Measurements from ENCODE around the gene RDX. TPM values are rescaled to one million over a fixed set of nuclear protein-coding genes. Genes with fewer than 3 reads are reported as not detected.
A peak's percentile ranks its signal among the peaks of the same experiment; 100 is the strongest.

The RDX gene
- total RNA-seq, 1 experiment from 2014 or later = 131 TPM

GRCh38 chr11:110338684-110339083 lies 42.3 kb upstream of the RDX start:
- ChIA-PET POLR2A (no interaction called here), RAD21 (ENCODE audit: low non-redundant PET in 1 of 2, low total read pairs in 2 of 2, uncharacterized antibody in 2 of 2, unreplicated experiment in 2 of 2) (no interaction called here), CTCF (no interaction called here)
- no peaks in the 10 kb centered on the region for H4K20me1 ChIP-seq (ENCODE audit: insufficient read depth)
- no peaks in the 10 kb centered on the region for H3K9me2 ChIP-seq (ENCODE audit: insufficient read depth)
- DNase-seq (ENCODE audit: low read depth, low spot score) (no peak), ATAC-seq (no peak)
- H3K9ac ChIP-seq (ENCODE audit: low read length) = no peak overlapping the region
- H3K79me2 ChIP-seq (ENCODE audit: insufficient read depth, low read length) = no peaks in the 10 kb centered on the region
- H3K4me2 ChIP-seq (ENCODE audit: low read length) = no peak overlapping the region
- H2AFZ ChIP-seq (ENCODE audit: low read depth, low read length, poor library complexity, severe bottlenecking) = no peak overlapping the region
- peaks cover 16 to 30% of the 10 kb centered on the region in 2 experiments for H3K4me1 ChIP-seq (ENCODE audit: control insufficient read depth in 1 of 2, insufficient read depth in 2 of 2, low read length in 2 of 2)
- H3K27me3 ChIP-seq (ENCODE audit: insufficient read depth, low read length) = no peaks in the 10 kb centered on the region
- intact Hi-C loops (cut with micrococcal nuclease) = no loop called here
- H3K36me3 ChIP-seq (ENCODE audit: control insufficient read depth in 1 of 2, insufficient read depth in 2 of 2, low read length in 2 of 2) = 0 out of 4 replicates have a peak, but pooled peaks cover 0 to 2% of the 10 kb centered on the region in 2 experiments
- H3K9me3 ChIP-seq (ENCODE audit: control insufficient read depth in 1 of 2, insufficient read depth in 1 of 2, low read depth in 1 of 2, low read length in 2 of 2) = no peaks in the 10 kb centered on the region
- no TSS peak for BruUV-seq (replicated peaks)
- no peak for TF ChIP-seq ZFX (IDR thresholded peaks at IDR 0.05)
- TF ChIP-seq TCF7L2 (IDR thresholded peaks at IDR 0.05; ENCODE audit: borderline replicate concordance, extremely low read depth, insufficient read depth, insufficient read length) = no peak
- TF ChIP-seq CBX3 (IDR thresholded peaks at IDR 0.05; ENCODE audit: low read depth) = no peak
- no peak for TF ChIP-seq JUND (IDR thresholded peaks at IDR 0.05)
- no peak for TF ChIP-seq ZNF274 (IDR thresholded peaks at IDR 0.05; ENCODE audit: low read depth, low read length)
- H3K27ac ChIP-seq (ENCODE audit: low read depth, low read length) = no peak overlapping the region
- no peak overlapping the region for H3K4me3 ChIP-seq (replicated peaks in 1 of 2; ENCODE audit: low read depth in 1 of 2, low read length in 2 of 2)

GRCh38 chr11:110337570-110338193 lies 41.3 kb upstream of the RDX start:
- no TSS peak for BruUV-seq (replicated peaks)
- DNase-seq (ENCODE audit: low read depth, low spot score) (peak; percentile 76), ATAC-seq (peak; percentile 91)
- ChIA-PET RAD21 (ENCODE audit: low non-redundant PET in 1 of 2, low total read pairs in 2 of 2, uncharacterized antibody in 2 of 2, unreplicated experiment in 2 of 2) (interaction anchor here in 1 of 2 experiments (0.6 kb wide), 1 partner anchor 9 kb away, joined by 5 read pairs; no protein-coding TSS in a partner anchor), CTCF (interaction anchor here (0.7 kb wide), 1 partner anchor 108 kb away, joined by 4 read pairs; no protein-coding TSS in a partner anchor), POLR2A (interaction anchor here (0.6 kb wide), 1 partner anchor 10 kb away, joined by 3 read pairs; no protein-coding TSS in a partner anchor)
- H3K36me3 ChIP-seq (ENCODE audit: control insufficient read depth in 1 of 2, insufficient read depth in 2 of 2, low read length in 2 of 2) = 0 out of 4 replicates have a peak, but pooled peaks cover 0 to 2% of the 10 kb centered on the region in 2 experiments
- no peaks in the 10 kb centered on the region for H3K27me3 ChIP-seq (ENCODE audit: insufficient read depth, low read length)
- peaks cover 16 to 30% of the 10 kb centered on the region in 2 experiments for H3K4me1 ChIP-seq (ENCODE audit: control insufficient read depth in 1 of 2, insufficient read depth in 2 of 2, low read length in 2 of 2)
- no peaks in the 10 kb centered on the region for H3K79me2 ChIP-seq (ENCODE audit: insufficient read depth, low read length)
- H3K4me3 ChIP-seq (replicated peaks in 1 of 2; ENCODE audit: low read depth in 1 of 2, low read length in 2 of 2) = peak overlapping the region in 1 of 2 experiments; percentile 6; a peak in 1 of 4 replicates
- no peak overlapping the region for H2AFZ ChIP-seq (ENCODE audit: low read depth, low read length, poor library complexity, severe bottlenecking)
- intact Hi-C loops (cut with micrococcal nuclease) = no loop called here
- H3K27ac ChIP-seq (ENCODE audit: low read depth, low read length) = peak overlapping the region; percentile 39; the same call in 1 of the 2 replicates
- H3K9me2 ChIP-seq (ENCODE audit: insufficient read depth) = no peaks in the 10 kb centered on the region
- no peak overlapping the region for H3K9ac ChIP-seq (ENCODE audit: low read length)
- no peaks in the 10 kb centered on the region for H3K9me3 ChIP-seq (ENCODE audit: control insufficient read depth in 1 of 2, insufficient read depth in 1 of 2, low read depth in 1 of 2, low read length in 2 of 2)
- H3K4me2 ChIP-seq (ENCODE audit: low read length) = peak overlapping the region; percentile 54
- H4K20me1 ChIP-seq (ENCODE audit: insufficient read depth) = no peaks in the 10 kb centered on the region
- TF ChIP-seq YY1 (IDR thresholded peaks at IDR 0.05; ENCODE audit: extremely low read depth, insufficient replicate concordance, low read depth, low read length) (peak; percentile 15), POLR2AphosphoS5 (IDR thresholded peaks at IDR 0.05; ENCODE audit: low read depth, low read length) (peak; percentile 30; the same call in 1 of the 2 replicates), CEBPB (IDR thresholded peaks at IDR 0.05; ENCODE audit: low read depth) (no peak), SP1 (IDR thresholded peaks at IDR 0.05; ENCODE audit: low read depth) (peak; percentile 75), FOSL1 (IDR thresholded peaks at IDR 0.05; ENCODE audit: low read depth) (peak; percentile 88), RAD21 (IDR thresholded peaks at IDR 0.05; ENCODE audit: low read depth) (no peak; the same call in 1 of the 2 replicates), MAX (IDR thresholded peaks at IDR 0.05) (peak; percentile 57), CTCF (IDR thresholded peaks at IDR 0.05 in 2 of 3, conservative IDR thresholded peaks at IDR 0.05 in 1 of 3; ENCODE audit: borderline replicate concordance in 1 of 3, insufficient read depth in 1 of 3, low read depth in 2 of 3, low read length in 2 of 3) (no peak)
- TF ChIP-seq, protein P1, sequence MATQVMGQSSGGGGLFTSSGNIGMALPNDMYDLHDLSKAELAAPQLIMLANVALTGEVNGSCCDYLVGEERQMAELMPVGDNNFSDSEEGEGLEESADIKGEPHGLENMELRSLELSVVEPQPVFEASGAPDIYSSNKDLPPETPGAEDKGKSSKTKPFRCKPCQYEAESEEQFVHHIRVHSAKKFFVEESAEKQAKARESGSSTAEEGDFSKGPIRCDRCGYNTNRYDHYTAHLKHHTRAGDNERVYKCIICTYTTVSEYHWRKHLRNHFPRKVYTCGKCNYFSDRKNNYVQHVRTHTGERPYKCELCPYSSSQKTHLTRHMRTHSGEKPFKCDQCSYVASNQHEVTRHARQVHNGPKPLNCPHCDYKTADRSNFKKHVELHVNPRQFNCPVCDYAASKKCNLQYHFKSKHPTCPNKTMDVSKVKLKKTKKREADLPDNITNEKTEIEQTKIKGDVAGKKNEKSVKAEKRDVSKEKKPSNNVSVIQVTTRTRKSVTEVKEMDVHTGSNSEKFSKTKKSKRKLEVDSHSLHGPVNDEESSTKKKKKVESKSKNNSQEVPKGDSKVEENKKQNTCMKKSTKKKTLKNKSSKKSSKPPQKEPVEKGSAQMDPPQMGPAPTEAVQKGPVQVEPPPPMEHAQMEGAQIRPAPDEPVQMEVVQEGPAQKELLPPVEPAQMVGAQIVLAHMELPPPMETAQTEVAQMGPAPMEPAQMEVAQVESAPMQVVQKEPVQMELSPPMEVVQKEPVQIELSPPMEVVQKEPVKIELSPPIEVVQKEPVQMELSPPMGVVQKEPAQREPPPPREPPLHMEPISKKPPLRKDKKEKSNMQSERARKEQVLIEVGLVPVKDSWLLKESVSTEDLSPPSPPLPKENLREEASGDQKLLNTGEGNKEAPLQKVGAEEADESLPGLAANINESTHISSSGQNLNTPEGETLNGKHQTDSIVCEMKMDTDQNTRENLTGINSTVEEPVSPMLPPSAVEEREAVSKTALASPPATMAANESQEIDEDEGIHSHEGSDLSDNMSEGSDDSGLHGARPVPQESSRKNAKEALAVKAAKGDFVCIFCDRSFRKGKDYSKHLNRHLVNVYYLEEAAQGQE (IDR thresholded peaks at IDR 0.05; ENCODE audit: low read depth) = no peak
